Stomach (tissue), 4 donors: Measurements from ENCODE around the gene SLC18A2.
"Not testable (repeated sequence)": the region's sequence is repeated elsewhere in the genome, so short reads cannot be mapped to it uniquely, and the experiment has no call there.

ENCODE experiments used
- POLR2AphosphoS5 ChIP-seq, 3 donors: sonication (generic); formaldehyde crosslinking; IDR thresholded peaks; one replicate each; pipeline ENCODE4 v1.6.1; 2016; ENCODE audit warnings: antibody characterized with exemption in 3 of 3
- TF ChIP-seq, protein P1 (sequence below), 7 experiments: fragments of 450-650 bp in 4 of 7; fragments of 200-600 bp in 3 of 7; sonication (generic) in 3 of 7; IDR thresholded peaks; one replicate each; pipeline ENCODE4 v1.5.1; 2016 to 2019; ENCODE audit warnings: antibody characterized with exemption in 7 of 7, control low read depth in 2 of 7, mild to moderate bottlenecking in 1 of 7

DNA sequence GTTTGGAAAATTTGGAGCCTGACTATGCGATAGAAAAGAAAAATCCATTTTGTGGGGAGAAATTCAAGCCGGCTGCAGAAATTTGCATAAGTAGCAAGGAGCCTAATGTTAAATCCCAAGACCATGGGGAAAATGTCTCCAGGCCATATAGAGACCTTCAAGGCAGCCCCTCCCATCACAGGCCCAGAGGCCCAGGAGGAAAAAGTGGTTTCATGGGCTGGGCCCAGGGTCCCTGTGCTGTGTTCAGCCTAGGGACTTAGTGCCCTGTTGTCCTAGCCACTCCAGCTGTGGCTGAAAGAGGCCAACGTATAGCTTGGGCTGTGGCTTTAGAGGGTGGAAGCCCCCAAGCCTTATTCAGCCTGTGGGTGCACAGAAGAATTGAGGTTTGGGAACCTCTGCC lies 62.5 kb downstream of the SLC18A2 start:
- TF ChIP-seq, protein P1, sequence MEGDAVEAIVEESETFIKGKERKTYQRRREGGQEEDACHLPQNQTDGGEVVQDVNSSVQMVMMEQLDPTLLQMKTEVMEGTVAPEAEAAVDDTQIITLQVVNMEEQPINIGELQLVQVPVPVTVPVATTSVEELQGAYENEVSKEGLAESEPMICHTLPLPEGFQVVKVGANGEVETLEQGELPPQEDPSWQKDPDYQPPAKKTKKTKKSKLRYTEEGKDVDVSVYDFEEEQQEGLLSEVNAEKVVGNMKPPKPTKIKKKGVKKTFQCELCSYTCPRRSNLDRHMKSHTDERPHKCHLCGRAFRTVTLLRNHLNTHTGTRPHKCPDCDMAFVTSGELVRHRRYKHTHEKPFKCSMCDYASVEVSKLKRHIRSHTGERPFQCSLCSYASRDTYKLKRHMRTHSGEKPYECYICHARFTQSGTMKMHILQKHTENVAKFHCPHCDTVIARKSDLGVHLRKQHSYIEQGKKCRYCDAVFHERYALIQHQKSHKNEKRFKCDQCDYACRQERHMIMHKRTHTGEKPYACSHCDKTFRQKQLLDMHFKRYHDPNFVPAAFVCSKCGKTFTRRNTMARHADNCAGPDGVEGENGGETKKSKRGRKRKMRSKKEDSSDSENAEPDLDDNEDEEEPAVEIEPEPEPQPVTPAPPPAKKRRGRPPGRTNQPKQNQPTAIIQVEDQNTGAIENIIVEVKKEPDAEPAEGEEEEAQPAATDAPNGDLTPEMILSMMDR (IDR thresholded peaks at IDR 0.05), result not testable (repeated sequence)
- not testable (repeated sequence) for TF ChIP-seq POLR2AphosphoS5 (IDR thresholded peaks at IDR 0.05)
